Esophagus squamous epithelium (tissue), 4 donors: ENCODE data around the gene NEDD4L.

Experiments
- POLR2A ChIP-seq, 4 donors: fragments of 450-650 bp; IDR thresholded peaks; one replicate each; pipeline ENCODE4 v1.6.1; 2017; ENCODE audit warnings: antibody characterized with exemption in 4 of 4, mild to moderate bottlenecking in 4 of 4, moderate library complexity in 3 of 4
- TF ChIP-seq, protein P1 (sequence below), 6 experiments: fragments of 450-650 bp in 4 of 6; fragments of 200-600 bp in 2 of 6; sonication (generic) in 2 of 6; IDR thresholded peaks; one replicate each; pipeline ENCODE4 v1.5.1; 2016 to 2019; ENCODE audit warnings: antibody characterized with exemption in 6 of 6, mild to moderate bottlenecking in 4 of 6, moderate library complexity in 4 of 6

DNA sequence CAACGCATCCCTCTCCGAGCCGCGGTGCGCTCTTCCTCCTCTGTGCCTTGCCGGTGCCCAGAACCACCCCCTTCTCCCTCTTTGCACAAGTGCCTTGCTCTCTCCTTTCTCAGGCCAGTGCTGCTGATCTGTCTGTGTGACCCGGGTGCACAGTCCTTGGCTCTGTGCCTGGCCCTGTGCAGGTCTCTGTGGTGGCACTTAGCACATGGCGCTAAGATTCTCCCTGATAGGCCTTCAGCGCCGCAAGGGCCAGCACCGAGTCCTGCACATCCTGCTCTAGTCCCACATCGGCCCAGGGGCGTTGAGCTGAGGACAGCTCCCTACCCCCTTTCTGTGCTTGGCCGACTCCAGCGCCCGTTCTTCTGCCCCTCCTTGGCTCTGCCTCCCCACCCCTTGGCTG is 136.1 kb downstream of the NEDD4L start:
- TF ChIP-seq, protein P1, sequence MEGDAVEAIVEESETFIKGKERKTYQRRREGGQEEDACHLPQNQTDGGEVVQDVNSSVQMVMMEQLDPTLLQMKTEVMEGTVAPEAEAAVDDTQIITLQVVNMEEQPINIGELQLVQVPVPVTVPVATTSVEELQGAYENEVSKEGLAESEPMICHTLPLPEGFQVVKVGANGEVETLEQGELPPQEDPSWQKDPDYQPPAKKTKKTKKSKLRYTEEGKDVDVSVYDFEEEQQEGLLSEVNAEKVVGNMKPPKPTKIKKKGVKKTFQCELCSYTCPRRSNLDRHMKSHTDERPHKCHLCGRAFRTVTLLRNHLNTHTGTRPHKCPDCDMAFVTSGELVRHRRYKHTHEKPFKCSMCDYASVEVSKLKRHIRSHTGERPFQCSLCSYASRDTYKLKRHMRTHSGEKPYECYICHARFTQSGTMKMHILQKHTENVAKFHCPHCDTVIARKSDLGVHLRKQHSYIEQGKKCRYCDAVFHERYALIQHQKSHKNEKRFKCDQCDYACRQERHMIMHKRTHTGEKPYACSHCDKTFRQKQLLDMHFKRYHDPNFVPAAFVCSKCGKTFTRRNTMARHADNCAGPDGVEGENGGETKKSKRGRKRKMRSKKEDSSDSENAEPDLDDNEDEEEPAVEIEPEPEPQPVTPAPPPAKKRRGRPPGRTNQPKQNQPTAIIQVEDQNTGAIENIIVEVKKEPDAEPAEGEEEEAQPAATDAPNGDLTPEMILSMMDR (IDR thresholded peaks at IDR 0.05), result no peak
- no peak for TF ChIP-seq POLR2A (IDR thresholded peaks at IDR 0.05)
